ENCODE results near the gene ACSM3. TPM values are rescaled to one million over a fixed set of nuclear protein-coding genes. Genes with fewer than 3 reads are reported as not detected.
"Not testable (repeated sequence)": the region's sequence is repeated elsewhere in the genome, so short reads cannot be mapped to it uniquely, and the experiment has no call there.

Gene ACSM3
- 1 to 10 TPM in 3 of 4 donors, under 1 TPM in 1; 0.57 to 8.6 (median 3.8) TPM for total RNA-seq

- H3K27ac ChIP-seq = peak within 1 kb of the TSS; percentile 50 to 83 (median 69)
- peaks cover 0 to 28% (median 0%) of the 10 kb centered on the region in 3 donors for H3K4me1 ChIP-seq
- peak within 1 kb of the TSS; percentile 22 to 60 (median 52) for H3K4me3 ChIP-seq
- H3K27me3 ChIP-seq = no peaks in the 10 kb centered on the region
- no peak for DNase-seq
- H3K9me3 ChIP-seq = no peaks in the 10 kb centered on the region
- no peaks in the 10 kb centered on the region for H3K36me3 ChIP-seq
- intact Hi-C loops (cut with DNase I) = no loop called here
- WGBS, 2 donors = 5 to 8% methylated on average over 10 of the region's 10 CpGs
- TF ChIP-seq CTCF (IDR thresholded peaks at IDR 0.05) (no peak), POLR2A (IDR thresholded peaks at IDR 0.05) (no peak)
Measured at GRCh38 chr16:20763461-20764232, at the start of gene ACSM3. TSS of gene ACSM3 (plus strand) at chr16:20764014. CDS start at chr16:20770035, 6,021 bp downstream.

- H3K9me3 ChIP-seq, H3K27me3 ChIP-seq, DNase-seq, H3K36me3 ChIP-seq, H3K4me1 ChIP-seq, H3K27ac ChIP-seq, H3K4me3 ChIP-seq: not testable (repeated sequence)
- intact Hi-C loops (cut with DNase I) = loop anchor here (10.0 kb wide), 1 partner anchor 333 kb away; no protein-coding TSS in a partner anchor
Measured at GRCh38 chr16:20717718-20718117, 46.1 kb upstream of the ACSM3 start.

- H3K4me1 ChIP-seq = no peaks in the 10 kb centered on the region
- DNase-seq = no peak
- WGBS, 2 donors = 88 to 95% methylated on average over 4 of the region's 4 CpGs
- H3K4me3 ChIP-seq = no peak overlapping the region
- no peaks in the 10 kb centered on the region for H3K9me3 ChIP-seq
- intact Hi-C loops (cut with DNase I) = no loop called here
- no peak for TF ChIP-seq POLR2A (IDR thresholded peaks at IDR 0.05)
- TF ChIP-seq CTCF (IDR thresholded peaks at IDR 0.05) = no peak
- H3K27me3 ChIP-seq = no peaks in the 10 kb centered on the region
- H3K27ac ChIP-seq = no peak overlapping the region
- no peaks in the 10 kb centered on the region for H3K36me3 ChIP-seq
Measured at GRCh38 chr16:20720251-20720650, 43.6 kb upstream of the ACSM3 start.

- H3K27ac ChIP-seq = no peak overlapping the region
- no peaks in the 10 kb centered on the region for H3K36me3 ChIP-seq
- no peak overlapping the region for H3K4me3 ChIP-seq
- intact Hi-C loops (cut with DNase I) = no loop called here
- no peaks in the 10 kb centered on the region for H3K4me1 ChIP-seq
- TF ChIP-seq POLR2A (IDR thresholded peaks at IDR 0.05) = no peak
- TF ChIP-seq CTCF (IDR thresholded peaks at IDR 0.05) = no peak
- H3K27me3 ChIP-seq = no peaks in the 10 kb centered on the region
- no peaks in the 10 kb centered on the region for H3K9me3 ChIP-seq
- no peak for DNase-seq
Measured at GRCh38 chr16:20726661-20727060, 37.2 kb upstream of the ACSM3 start.

GRCh38 chr16:20727181-20727580 lies 36.6 kb upstream of the ACSM3 start:
- H3K27me3 ChIP-seq = no peaks in the 10 kb centered on the region
- no peak for DNase-seq
- intact Hi-C loops (cut with DNase I) = no loop called here
- H3K36me3 ChIP-seq = no peaks in the 10 kb centered on the region
- H3K4me1 ChIP-seq = no peaks in the 10 kb centered on the region
- H3K27ac ChIP-seq = no peak overlapping the region
- H3K9me3 ChIP-seq = no peaks in the 10 kb centered on the region
- no peak for TF ChIP-seq POLR2A (IDR thresholded peaks at IDR 0.05)
- no peak for TF ChIP-seq CTCF (IDR thresholded peaks at IDR 0.05)
- no peak overlapping the region for H3K4me3 ChIP-seq
- 80 to 84% methylated on average over 1 to 2 of the region's 3 CpGs for WGBS, 2 donors

All from esophagus squamous epithelium (tissue), 5 donors.